DOHH2 (cell line): ENCODE data around the gene RGS4.

Experiments
- H3F3A ChIP-seq: fragments of 200-600 bp; sonication (generic), shearing (Covaris generic); 2 replicates; pipeline ENCODE4 v1.6.0; 2016; ENCODE audit warnings: antibody characterized with exemption, mild to moderate bottlenecking; ENCODE audit not compliant: control insufficient read depth, insufficient read depth
- H3K27ac ChIP-seq: fragments of 200-600 bp; sonication (generic); 2 replicates; pipeline ENCODE4 v1.5.1; 2014; ENCODE audit warnings: low read depth, mild to moderate bottlenecking, low read length, moderate library complexity
- H3K27me3 ChIP-seq: fragments of 200-600 bp; sonication (generic); 2 replicates; pipeline ENCODE4 v1.6.1; 2014; ENCODE audit warnings: mild to moderate bottlenecking, low read length, mixed read lengths; ENCODE audit not compliant: control insufficient read depth
- H3K36me3 ChIP-seq: fragments of 200-600 bp; sonication (generic); 2 replicates; pipeline ENCODE4 v1.6.1; 2014; ENCODE audit warnings: mild to moderate bottlenecking, low read length, moderate library complexity, mixed read lengths; ENCODE audit not compliant: control insufficient read depth
- H3K4me1 ChIP-seq: fragments of 200-600 bp; sonication (generic); 2 replicates; pipeline ENCODE4 v1.6.1; 2014; ENCODE audit warnings: mild to moderate bottlenecking, low read length, mixed read lengths; ENCODE audit not compliant: control insufficient read depth
- H3K4me2 ChIP-seq: fragments of 200-600 bp; sonication (generic); 2 replicates; pipeline ENCODE4 v1.6.0; 2014; ENCODE audit warnings: mild to moderate bottlenecking, low read length, moderate library complexity
- H3K4me3 ChIP-seq: fragments of 200-600 bp; sonication (generic); 2 replicates; pipeline ENCODE4 v1.5.1; 2014; ENCODE audit warnings: mild to moderate bottlenecking, low read length, mixed read lengths
- H3K79me2 ChIP-seq: fragments of 200-600 bp; sonication (generic); 2 replicates; pipeline ENCODE4 v1.6.1; 2014; ENCODE audit warnings: mild to moderate bottlenecking, low read length, mixed read lengths; ENCODE audit not compliant: control insufficient read depth
- H3K9me2 ChIP-seq: fragments of 200-600 bp; sonication (generic); replicated peaks from 2 replicates; pipeline ENCODE4 v1.6.1; 2014; ENCODE audit warnings: mild to moderate bottlenecking, low read length, mixed read lengths; ENCODE audit not compliant: control insufficient read depth
- H3K9me3 ChIP-seq: fragments of 200-600 bp; sonication (generic); 2 replicates; pipeline ENCODE4 v1.6.1; 2014; ENCODE audit warnings: antibody characterized with exemption, low read length, mixed read lengths; ENCODE audit not compliant: control insufficient read depth, insufficient read depth
- H4K20me1 ChIP-seq: fragments of 200-600 bp; sonication (generic); 2 replicates; pipeline ENCODE4 v1.6.0; 2014; ENCODE audit warnings: low read depth, mild to moderate bottlenecking, antibody characterized with exemption, low read length, moderate library complexity; ENCODE audit not compliant: control insufficient read depth, insufficient read depth
- EZH2phosphoT487 ChIP-seq: fragments of 200-600 bp; sonication (generic); IDR thresholded peaks from 2 replicates; pipeline ENCODE4 v1.6.1; 2017; ENCODE audit warnings: borderline replicate concordance, mild to moderate bottlenecking, antibody characterized with exemption, low read length, moderate library complexity, mixed read lengths
- TF ChIP-seq, protein P1 (sequence below): fragments of 200-600 bp; sonication (generic); IDR thresholded peaks from one replicate; pipeline ENCODE4 v1.5.1; 2014; ENCODE audit warnings: antibody characterized with exemption, mild to moderate bottlenecking, low read depth, low read length; ENCODE audit not compliant: poor library complexity, severe bottlenecking

The RGS4 gene

GRCh38 chr1:163069142-163069541 is at the start of gene RGS4:
TSS of gene RGS4 (plus strand) at chr1:163069361. CDS start at chr1:163069485, 124 bp downstream.
- Histone ChIP-seq H3K4me2 (no peak within 1 kb of the TSS), H3K4me3 (no peak within 1 kb of the TSS), H3K79me2 (no peaks in the 10 kb centered on the region), H3K27ac (no peak within 1 kb of the TSS), H3K9me3 (no peaks in the 10 kb centered on the region), H3F3A (no peaks in the 10 kb centered on the region), H3K4me1 (no peaks in the 10 kb centered on the region), H4K20me1 (no peaks in the 10 kb centered on the region), H3K36me3 (no peaks in the 10 kb centered on the region), H3K9me2 (no peaks in the 10 kb centered on the region), H3K27me3 (peaks cover 5% of the 10 kb centered on the region; the same call in 1 of the 2 replicates)
- TF ChIP-seq, protein P1, sequence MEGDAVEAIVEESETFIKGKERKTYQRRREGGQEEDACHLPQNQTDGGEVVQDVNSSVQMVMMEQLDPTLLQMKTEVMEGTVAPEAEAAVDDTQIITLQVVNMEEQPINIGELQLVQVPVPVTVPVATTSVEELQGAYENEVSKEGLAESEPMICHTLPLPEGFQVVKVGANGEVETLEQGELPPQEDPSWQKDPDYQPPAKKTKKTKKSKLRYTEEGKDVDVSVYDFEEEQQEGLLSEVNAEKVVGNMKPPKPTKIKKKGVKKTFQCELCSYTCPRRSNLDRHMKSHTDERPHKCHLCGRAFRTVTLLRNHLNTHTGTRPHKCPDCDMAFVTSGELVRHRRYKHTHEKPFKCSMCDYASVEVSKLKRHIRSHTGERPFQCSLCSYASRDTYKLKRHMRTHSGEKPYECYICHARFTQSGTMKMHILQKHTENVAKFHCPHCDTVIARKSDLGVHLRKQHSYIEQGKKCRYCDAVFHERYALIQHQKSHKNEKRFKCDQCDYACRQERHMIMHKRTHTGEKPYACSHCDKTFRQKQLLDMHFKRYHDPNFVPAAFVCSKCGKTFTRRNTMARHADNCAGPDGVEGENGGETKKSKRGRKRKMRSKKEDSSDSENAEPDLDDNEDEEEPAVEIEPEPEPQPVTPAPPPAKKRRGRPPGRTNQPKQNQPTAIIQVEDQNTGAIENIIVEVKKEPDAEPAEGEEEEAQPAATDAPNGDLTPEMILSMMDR = no peak
- no peak for TF ChIP-seq EZH2phosphoT487

DNA sequence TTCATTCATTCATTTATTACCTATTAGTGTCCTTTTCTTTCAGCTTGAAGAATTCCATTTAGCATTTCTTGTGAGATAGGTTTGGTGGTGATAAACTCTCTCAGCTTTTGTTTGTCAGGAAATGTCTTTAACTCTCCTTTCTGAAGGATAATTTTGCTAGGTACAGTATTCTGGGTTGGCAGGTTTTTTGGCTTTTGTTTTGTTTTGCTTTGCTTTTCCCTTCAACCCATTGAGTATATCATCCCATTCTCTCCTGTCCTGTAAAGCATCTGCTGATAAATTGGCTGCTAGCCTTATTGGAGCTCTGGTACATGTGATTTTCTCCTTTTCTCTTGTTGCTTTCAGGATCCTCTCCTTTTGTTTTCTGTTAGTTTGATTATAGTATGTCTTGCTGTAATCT is 47.0 kb upstream of the RGS4 start:
- Histone ChIP-seq H3K79me2 (no peaks in the 10 kb centered on the region), H4K20me1 (no peaks in the 10 kb centered on the region), H3K9me3 (peaks cover 7% of the 10 kb centered on the region; the same call in 1 of the 2 replicates), H3K27ac (no peak overlapping the region), H3K4me3 (no peak overlapping the region), H3K27me3 (no peaks in the 10 kb centered on the region), H3F3A (no peaks in the 10 kb centered on the region), H3K36me3 (no peaks in the 10 kb centered on the region), H3K9me2 (no peaks in the 10 kb centered on the region), H3K4me2 (no peak overlapping the region), H3K4me1 (no peaks in the 10 kb centered on the region)
- no peak for TF ChIP-seq EZH2phosphoT487
- TF ChIP-seq, protein P1 = no peak

DNA sequence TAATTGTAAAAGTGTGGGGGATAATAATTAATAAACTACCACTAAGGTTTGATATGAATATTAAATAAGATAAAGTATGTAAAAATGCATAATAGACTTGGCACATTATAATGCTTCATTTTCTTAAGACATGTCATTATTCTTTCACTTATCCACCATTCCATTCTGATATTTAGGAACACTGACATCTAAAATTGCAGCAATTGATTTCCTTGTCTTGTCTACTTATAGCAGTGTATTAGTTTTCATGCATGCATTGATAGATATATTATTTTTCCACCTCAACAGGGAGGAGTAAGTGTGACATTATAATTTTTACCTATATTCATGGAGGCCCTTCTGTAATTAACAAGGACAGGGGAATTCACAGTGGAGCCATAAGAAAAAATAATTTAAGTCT is 41.6 kb upstream of the RGS4 start:
- Histone ChIP-seq H3K79me2 (no peaks in the 10 kb centered on the region), H3K4me2 (no peak overlapping the region), H3K4me1 (no peaks in the 10 kb centered on the region), H3K9me2 (no peaks in the 10 kb centered on the region), H3K4me3 (no peak overlapping the region), H4K20me1 (no peaks in the 10 kb centered on the region), H3K27ac (no peak overlapping the region), H3K27me3 (no peaks in the 10 kb centered on the region), H3K9me3 (peaks cover 7% of the 10 kb centered on the region; the same call in 1 of the 2 replicates), H3K36me3 (no peaks in the 10 kb centered on the region), H3F3A (no peaks in the 10 kb centered on the region)
- TF ChIP-seq, protein P1 = no peak
- no peak for TF ChIP-seq EZH2phosphoT487

DNA sequence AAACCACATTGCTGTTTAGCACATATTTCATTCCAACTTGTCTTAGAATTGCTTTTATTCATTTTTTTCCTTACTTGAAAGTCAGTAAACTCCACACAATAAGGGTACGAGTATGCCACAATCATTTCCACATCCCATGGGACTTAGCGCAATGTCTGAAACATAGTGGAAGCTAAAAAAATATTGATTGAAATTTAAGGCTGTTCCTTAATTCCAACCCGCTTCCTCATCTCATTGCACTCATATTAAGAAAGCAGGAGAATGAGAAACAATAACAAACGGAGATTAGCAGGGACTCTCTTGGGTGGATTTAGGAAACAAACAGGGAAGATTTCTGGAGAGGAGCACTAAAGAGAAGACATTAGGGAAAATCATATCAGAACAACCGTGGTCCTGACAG is 39.3 kb upstream of the RGS4 start:
- no peak overlapping the region for H3K4me3 ChIP-seq
- no peaks in the 10 kb centered on the region for H4K20me1 ChIP-seq
- H3K4me2 ChIP-seq = no peak overlapping the region
- H3K36me3 ChIP-seq = no peaks in the 10 kb centered on the region
- H3K4me1 ChIP-seq = no peaks in the 10 kb centered on the region
- no peaks in the 10 kb centered on the region for H3K79me2 ChIP-seq
- no peaks in the 10 kb centered on the region for H3K27me3 ChIP-seq
- H3K27ac ChIP-seq = no peak overlapping the region
- no peaks in the 10 kb centered on the region for H3K9me3 ChIP-seq
- no peaks in the 10 kb centered on the region for H3F3A ChIP-seq
- TF ChIP-seq EZH2phosphoT487 = no peak
- TF ChIP-seq, protein P1 = no peak
- H3K9me2 ChIP-seq = no peaks in the 10 kb centered on the region
